H1 (cell line): ENCODE measurements around the gene LDAH. TPM values are rescaled to one million over a fixed set of nuclear protein-coding genes. Genes with fewer than 3 reads are reported as not detected.

Source experiments
- CHD7 ChIP-seq: fragments of 300-600 bp; sonication (generic); IDR thresholded peaks from 2 replicates; pipeline ENCODE4 v1.7.1; 2012; ENCODE audit warnings: low read length, moderate library complexity, mild to moderate bottlenecking, inconsistent platforms; ENCODE audit not compliant: insufficient replicate concordance
- FOSL1 ChIP-seq: IDR thresholded peaks from 2 replicates; pipeline ENCODE4 v1.6.1; 2011; ENCODE audit warnings: mild to moderate bottlenecking, low read depth, low read length, moderate library complexity; ENCODE audit not compliant: insufficient read depth
- HDAC2 ChIP-seq, 2 experiments: fragments of 300-600 bp in 1 of 2; sonication (generic) in 1 of 2; IDR thresholded peaks; 2 replicates each; pipeline ENCODE4 v1.6.1; 2011 to 2012; ENCODE audit warnings: low read depth in 2 of 2, low read length in 2 of 2, mild to moderate bottlenecking in 2 of 2, moderate library complexity in 2 of 2, borderline replicate concordance in 1 of 2, inconsistent platforms in 1 of 2
- MAFK ChIP-seq: IDR thresholded peaks from 2 replicates; pipeline ENCODE4 v1.6.1; 2012; ENCODE audit warnings: low read depth, mild to moderate bottlenecking, improper control_type of control experiment, low read length
- MAX ChIP-seq: IDR thresholded peaks from 2 replicates; pipeline ENCODE4 v1.6.1; 2012; ENCODE audit warnings: inconsistent platforms
- POU5F1 ChIP-seq: IDR thresholded peaks from 2 replicates; pipeline ENCODE4 v1.6.1; 2011; ENCODE audit warnings: low read depth, mild to moderate bottlenecking, low read length, moderate library complexity
- SIRT6 ChIP-seq: IDR thresholded peaks from one replicate; pipeline ENCODE4 v1.7.1; 2012; ENCODE audit warnings: low read length, inconsistent platforms
- SP4 ChIP-seq: IDR thresholded peaks from 2 replicates; pipeline ENCODE4 v1.6.1; 2012; ENCODE audit warnings: low read length, inconsistent platforms
- TBP ChIP-seq: IDR thresholded peaks from 2 replicates; pipeline ENCODE4 v1.6.1; 2011; ENCODE audit warnings: low read depth, low read length, improper control_type of control experiment
- ZNF274 ChIP-seq: IDR thresholded peaks from 2 replicates; pipeline ENCODE4 v1.7.0; 2012; ENCODE audit warnings: low read length, borderline replicate concordance; ENCODE audit errors: extremely low read depth
- polyA plus RNA-seq, 7 experiments: library from polyadenylated mRNA; depleted of rRNA in 3 of 7; stranded (reverse) in 5 of 7; unstranded in 2 of 7; fragments of >200 nt in 5 of 7; fragments of 200-250 nt in 2 of 7; gene quantifications; 1 replicate in 5 of 7; 2 replicates in 1 of 7; 4 replicates in 1 of 7; pipeline versions ENCODE4 v1.2.1 to v1.2.3, GENCODE V29; 2011 to 2013; ENCODE audit warnings: missing spikeins in 2 of 7, mixed read lengths in 2 of 7
- total RNA-seq: library from RNA; stranded (reverse); fragmentation: NEBNext Ultra II Directional; extraction: Animal tissue kit (Norgen Biotek cat#: 25700); gene quantifications from 2 replicates; pipeline ENCODE4 v1.2.1, GENCODE V29; 2021

LDAH gene
- total and polyA plus RNA-seq, 2 of the 8 experiments (the other 6 are each of a cell fraction or from before 2014, with no cell fraction given) = 10.9 to 26.3 TPM

GRCh38 chr2:20692081-20692480 is 130.8 kb downstream of the LDAH start (continued):
- no peak for TF ChIP-seq CHD7
- no peak for TF ChIP-seq MAFK
- no peak for TF ChIP-seq HDAC2 (IDR thresholded peaks at IDR 0.05; ENCODE audit: borderline replicate concordance in 1 of 2, low read depth in 2 of 2, low read length in 2 of 2)
- no peak for TF ChIP-seq SIRT6
- no peak for TF ChIP-seq MAX
- no peak for TF ChIP-seq FOSL1
- no peak for TF ChIP-seq SP4
- no peak for TF ChIP-seq TBP
- no peak for TF ChIP-seq ZNF274
- no peak for TF ChIP-seq POU5F1
